Neural progenitor cell (in vitro differentiated cells): Measurements from ENCODE around the gene PARN.

Experiments used
- EZH2phosphoT487 ChIP-seq: fragments of 200-600 bp; sonication (generic); IDR thresholded peaks from 2 replicates; pipeline ENCODE4 v1.6.1; 2017; ENCODE audit warnings: antibody characterized with exemption
- TF ChIP-seq, protein P1 (sequence below): fragments of 200-600 bp; sonication (generic); IDR thresholded peaks from 2 replicates; pipeline ENCODE4 v1.5.1; 2017; ENCODE audit warnings: antibody characterized with exemption, mild to moderate bottlenecking

DNA sequence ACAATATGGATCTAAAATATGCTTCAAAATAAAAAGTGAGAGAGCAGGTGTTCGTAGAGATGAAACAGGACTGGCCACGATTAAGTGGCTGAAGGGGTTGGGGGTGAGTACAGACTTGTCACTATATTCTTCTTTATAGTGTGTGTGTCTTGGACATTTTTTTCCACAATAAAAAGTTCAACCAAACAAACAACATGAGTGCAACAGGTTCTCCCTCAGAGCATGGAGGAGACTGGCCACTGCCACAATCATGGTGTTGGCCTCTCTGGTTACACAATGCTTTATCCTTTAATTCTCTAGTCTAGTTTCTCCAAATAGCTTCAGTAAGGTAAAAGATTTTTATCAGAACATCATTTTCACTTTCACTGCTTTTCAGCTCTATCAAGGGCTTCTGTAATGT lies 109.3 kb downstream of the PARN start:
- TF ChIP-seq EZH2phosphoT487 = no peak
- TF ChIP-seq, protein P1, sequence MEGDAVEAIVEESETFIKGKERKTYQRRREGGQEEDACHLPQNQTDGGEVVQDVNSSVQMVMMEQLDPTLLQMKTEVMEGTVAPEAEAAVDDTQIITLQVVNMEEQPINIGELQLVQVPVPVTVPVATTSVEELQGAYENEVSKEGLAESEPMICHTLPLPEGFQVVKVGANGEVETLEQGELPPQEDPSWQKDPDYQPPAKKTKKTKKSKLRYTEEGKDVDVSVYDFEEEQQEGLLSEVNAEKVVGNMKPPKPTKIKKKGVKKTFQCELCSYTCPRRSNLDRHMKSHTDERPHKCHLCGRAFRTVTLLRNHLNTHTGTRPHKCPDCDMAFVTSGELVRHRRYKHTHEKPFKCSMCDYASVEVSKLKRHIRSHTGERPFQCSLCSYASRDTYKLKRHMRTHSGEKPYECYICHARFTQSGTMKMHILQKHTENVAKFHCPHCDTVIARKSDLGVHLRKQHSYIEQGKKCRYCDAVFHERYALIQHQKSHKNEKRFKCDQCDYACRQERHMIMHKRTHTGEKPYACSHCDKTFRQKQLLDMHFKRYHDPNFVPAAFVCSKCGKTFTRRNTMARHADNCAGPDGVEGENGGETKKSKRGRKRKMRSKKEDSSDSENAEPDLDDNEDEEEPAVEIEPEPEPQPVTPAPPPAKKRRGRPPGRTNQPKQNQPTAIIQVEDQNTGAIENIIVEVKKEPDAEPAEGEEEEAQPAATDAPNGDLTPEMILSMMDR = no peak
